Mucosa of descending colon (tissue), 3 donors: ENCODE data around the gene MAML3. TPM values are rescaled to one million over a fixed set of nuclear protein-coding genes. Genes with fewer than 3 reads are reported as not detected.

Source experiments
- ATAC-seq: fragments of 200-7000 bp; cut with Tn5 transposase; one replicate; pipeline ENCODE4 v1.9.1; 2020; ENCODE audit warnings: mild to moderate bottlenecking, moderate library complexity
- DNase-seq, 3 donors: peaks; one replicate each; pipeline ENCODE4 v3.0.0-alpha.2; 2020
- H3K36me3 ChIP-seq: fragments of 200-600 bp; one replicate; pipeline ENCODE4 v1.8.0; 2021; ENCODE audit warnings: low read depth, mild to moderate bottlenecking
- H3K4me1 ChIP-seq: fragments of 200-600 bp; one replicate; pipeline ENCODE4 v1.8.0; 2021; ENCODE audit warnings: low read depth, mild to moderate bottlenecking
- H3K4me3 ChIP-seq: fragments of 200-600 bp; one replicate; pipeline ENCODE4 v1.8.0; 2021; ENCODE audit warnings: mild to moderate bottlenecking
- H3K9me3 ChIP-seq: fragments of 200-600 bp; one replicate; pipeline ENCODE4 v1.8.0; 2021; ENCODE audit warnings: mild to moderate bottlenecking
- intact Hi-C, 2 donors: fragments of 100-400 bp; cut with DNase I in 1 of 2; cut with micrococcal nuclease in 1 of 2; formaldehyde crosslinking; loops; one replicate each; pipeline versions ENCODE4 v1.11.0 to v1.11.1; 2022; cut with DNase I, micrococcal nuclease
- total RNA-seq, 3 donors: library from RNA; stranded (reverse); fragmentation: NEBNext Ultra II Directional in 2 of 3; extraction: Animal tissue kit (Norgen Biotek cat#: 25700) in 2 of 3; gene quantifications; one replicate each; pipeline versions ENCODE4 v1.2.1 to v1.2.4, GENCODE V29; 2021 to 2023
- TF ChIP-seq, protein P1 (sequence below): fragments of 200-600 bp; IDR thresholded peaks from one replicate; pipeline ENCODE4 v1.8.0; 2022; ENCODE audit warnings: antibody characterized with exemption, mild to moderate bottlenecking
- donor health status: DM: no; HTN: no; CAD: no; lungs with moderate emphysema.
- donor health status: DM: no; HTN: no; CAD: no.
- donor health status: DM: no; HTN: yes; CAD: no.

MAML3 gene
- total RNA-seq, 3 donors from 2014 or later, result 10.4 to 23.5 (median 14.8) TPM

DNA sequence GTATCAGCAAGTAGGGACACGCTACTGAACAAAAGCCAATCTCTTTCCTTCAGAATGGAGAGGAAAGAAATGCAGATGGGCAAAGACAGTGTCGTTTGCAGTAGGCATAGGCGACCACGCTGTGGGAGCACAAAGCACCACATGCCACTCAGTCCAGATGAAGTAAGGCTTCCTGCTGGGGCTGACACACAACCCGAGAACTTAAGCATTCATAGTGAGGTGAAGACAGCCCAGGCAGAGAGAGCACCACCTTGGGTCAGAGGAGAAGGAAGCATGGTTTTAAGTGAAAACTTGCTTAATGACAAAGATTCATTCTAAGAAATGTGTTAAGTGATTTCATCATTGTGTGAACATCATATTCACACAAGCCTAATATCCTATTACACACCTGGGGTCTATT lies 249.6 kb downstream of the MAML3 start:
- intact Hi-C loops, result no loop called here
- H3K9me3 ChIP-seq, result no peaks in the 10 kb centered on the region
- TF ChIP-seq, protein P1, sequence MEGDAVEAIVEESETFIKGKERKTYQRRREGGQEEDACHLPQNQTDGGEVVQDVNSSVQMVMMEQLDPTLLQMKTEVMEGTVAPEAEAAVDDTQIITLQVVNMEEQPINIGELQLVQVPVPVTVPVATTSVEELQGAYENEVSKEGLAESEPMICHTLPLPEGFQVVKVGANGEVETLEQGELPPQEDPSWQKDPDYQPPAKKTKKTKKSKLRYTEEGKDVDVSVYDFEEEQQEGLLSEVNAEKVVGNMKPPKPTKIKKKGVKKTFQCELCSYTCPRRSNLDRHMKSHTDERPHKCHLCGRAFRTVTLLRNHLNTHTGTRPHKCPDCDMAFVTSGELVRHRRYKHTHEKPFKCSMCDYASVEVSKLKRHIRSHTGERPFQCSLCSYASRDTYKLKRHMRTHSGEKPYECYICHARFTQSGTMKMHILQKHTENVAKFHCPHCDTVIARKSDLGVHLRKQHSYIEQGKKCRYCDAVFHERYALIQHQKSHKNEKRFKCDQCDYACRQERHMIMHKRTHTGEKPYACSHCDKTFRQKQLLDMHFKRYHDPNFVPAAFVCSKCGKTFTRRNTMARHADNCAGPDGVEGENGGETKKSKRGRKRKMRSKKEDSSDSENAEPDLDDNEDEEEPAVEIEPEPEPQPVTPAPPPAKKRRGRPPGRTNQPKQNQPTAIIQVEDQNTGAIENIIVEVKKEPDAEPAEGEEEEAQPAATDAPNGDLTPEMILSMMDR, result no peak
- no peaks in the 10 kb centered on the region for H3K4me1 ChIP-seq
- ATAC-seq, result no peak
- H3K4me3 ChIP-seq, result no peak overlapping the region
- H3K36me3 ChIP-seq, result no peaks in the 10 kb centered on the region
- DNase-seq, result no peak

DNA sequence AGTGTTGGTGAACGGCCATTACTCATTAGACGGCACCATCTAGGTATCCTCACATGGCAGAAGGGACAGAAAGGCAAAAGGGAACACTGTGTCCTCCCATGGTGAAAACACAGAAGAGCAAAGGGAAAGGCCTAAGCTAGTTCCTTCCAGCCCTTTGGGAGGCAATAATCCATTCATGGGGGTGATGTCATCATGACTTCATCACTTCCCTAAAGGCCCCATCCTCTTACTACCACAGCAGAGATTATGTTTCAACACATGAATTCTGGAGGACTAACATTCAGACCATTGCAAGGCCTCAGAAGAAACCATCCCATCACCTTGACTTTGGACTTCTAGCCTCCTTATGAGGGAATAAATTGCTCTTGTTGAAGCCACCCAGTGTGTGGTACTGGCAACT lies 250.1 kb downstream of the MAML3 start:
- no peaks in the 10 kb centered on the region for H3K36me3 ChIP-seq
- TF ChIP-seq, protein P1, result no peak
- H3K9me3 ChIP-seq, result no peaks in the 10 kb centered on the region
- DNase-seq (no peak), ATAC-seq (peak; percentile 34)
- intact Hi-C loops, result no loop called here
- no peak overlapping the region for H3K4me3 ChIP-seq
- no peaks in the 10 kb centered on the region for H3K4me1 ChIP-seq

DNA sequence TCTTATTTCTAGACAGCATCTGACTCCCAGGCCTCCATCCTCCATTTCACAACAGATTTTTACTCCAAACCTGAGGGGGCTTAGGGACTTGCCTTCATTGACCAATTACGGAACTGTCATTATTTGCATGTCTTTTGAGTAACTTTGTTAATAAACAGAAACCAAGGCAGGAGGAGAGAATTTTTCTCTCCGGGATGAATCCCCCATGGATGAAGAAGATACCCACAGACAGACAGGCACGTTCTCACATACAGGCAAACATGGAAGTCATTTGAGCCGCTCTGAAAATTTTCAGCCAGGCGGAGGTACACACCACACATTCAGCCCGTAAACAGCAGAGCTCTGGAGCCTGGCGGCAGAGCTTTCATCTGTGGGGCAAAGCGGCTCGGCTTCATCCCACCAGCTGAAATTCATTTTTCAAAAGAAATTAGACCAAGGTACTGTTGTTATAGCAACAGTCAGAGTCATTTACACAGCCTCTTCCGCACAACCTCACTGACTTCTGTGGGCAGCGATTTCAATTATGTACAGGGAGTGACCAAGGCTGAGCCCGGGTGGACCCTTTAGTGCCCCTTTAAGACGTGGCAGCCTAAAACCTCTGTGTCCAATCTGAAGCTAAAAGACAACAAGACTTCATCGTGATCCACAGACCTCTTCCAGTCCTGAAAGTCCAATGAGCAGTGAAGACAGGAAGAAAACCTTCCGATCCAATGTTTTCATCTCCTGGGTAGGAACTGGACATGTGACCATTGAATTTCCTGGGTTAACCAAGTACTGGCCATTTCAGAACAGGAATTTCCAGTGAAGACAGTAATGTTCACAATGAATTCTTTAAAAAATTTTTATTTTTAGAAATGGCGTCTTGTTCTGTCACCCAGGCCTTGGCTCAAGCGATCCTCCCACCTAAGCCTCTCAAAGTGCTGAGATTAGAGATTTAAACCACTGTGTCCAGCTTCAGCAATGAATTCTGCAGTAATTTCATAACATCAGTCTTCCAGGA lies 251.4 kb downstream of the MAML3 start:
- TF ChIP-seq, protein P1, result no peak
- ATAC-seq (no peak), DNase-seq (no peak)
- intact Hi-C loops, result no loop called here
- no peaks in the 10 kb centered on the region for H3K9me3 ChIP-seq
- no peaks in the 10 kb centered on the region for H3K36me3 ChIP-seq
- no peaks in the 10 kb centered on the region for H3K4me1 ChIP-seq
- H3K4me3 ChIP-seq, result no peak overlapping the region

DNA sequence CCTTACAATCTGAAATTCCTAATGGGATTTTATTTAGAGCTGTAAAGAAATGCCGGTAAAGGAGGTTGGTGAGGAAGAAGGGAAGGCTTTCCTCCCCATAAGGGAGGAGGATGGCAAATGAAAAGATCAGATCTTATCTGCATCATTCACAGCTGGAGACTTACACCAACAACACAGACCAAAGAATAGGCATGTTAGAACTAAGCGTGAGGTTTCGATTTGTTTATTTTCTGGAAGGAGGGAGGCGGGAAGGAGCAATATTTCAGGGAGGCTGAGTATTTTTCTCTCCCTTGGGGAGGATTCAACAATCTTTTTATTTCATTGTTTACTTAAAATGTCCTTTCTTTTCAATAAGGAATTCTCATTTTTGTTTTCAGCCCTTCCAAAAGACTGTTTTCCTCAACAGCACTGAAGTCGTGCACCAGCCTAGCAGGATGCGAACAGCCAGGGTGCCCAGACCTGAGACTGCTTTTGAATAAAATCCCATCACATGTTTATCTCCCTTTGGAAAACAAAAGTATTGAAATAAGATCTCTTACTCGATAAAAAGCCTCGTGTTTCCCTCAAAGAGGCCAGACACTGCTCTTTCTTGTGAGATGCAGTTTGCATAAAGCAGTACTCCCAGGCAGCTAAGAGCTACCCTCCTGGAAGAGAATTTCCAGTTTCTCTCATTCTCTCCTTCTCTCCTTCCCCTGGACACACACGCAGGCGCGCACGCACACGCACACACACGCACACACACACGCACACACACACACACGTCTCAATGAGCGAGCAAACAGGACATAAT lies 252.3 kb downstream of the MAML3 start:
- H3K36me3 ChIP-seq, result no peaks in the 10 kb centered on the region
- DNase-seq (no peak), ATAC-seq (no peak)
- no peaks in the 10 kb centered on the region for H3K9me3 ChIP-seq
- H3K4me3 ChIP-seq, result no peak overlapping the region
- intact Hi-C loops, result no loop called here
- TF ChIP-seq, protein P1, result no peak
- no peaks in the 10 kb centered on the region for H3K4me1 ChIP-seq

DNA sequence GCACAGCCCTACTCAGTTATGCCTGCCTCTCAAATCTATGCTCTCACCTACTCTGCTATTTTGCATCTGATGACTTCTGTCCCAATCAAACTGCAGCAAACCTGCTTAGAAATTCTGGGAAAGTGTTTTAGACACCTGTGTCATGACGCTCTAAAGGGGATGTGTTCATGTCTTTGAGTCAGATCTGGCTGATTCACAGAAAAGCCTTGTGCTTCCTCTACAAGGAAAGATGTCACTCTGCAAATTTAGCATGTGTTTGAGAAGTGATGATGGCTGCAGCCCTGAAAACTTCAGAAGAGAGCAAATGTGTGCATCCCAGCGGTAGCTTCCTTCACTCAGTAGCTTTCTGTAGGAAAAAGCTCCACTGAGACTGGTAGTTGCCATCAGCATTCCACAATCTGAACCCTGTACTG lies 253.0 kb downstream of the MAML3 start:
- no peak for DNase-seq

More for the DNA sequence above, 253.0 kb downstream of the MAML3 start:
- ATAC-seq, result no peak
- Histone ChIP-seq H3K4me1 (no peaks in the 10 kb centered on the region), H3K9me3 (no peaks in the 10 kb centered on the region), H3K36me3 (no peaks in the 10 kb centered on the region), H3K4me3 (no peak overlapping the region)
- TF ChIP-seq, protein P1, result no peak
- intact Hi-C loops, result no loop called here
